ENCODE results near the gene PCSK1. TPM values are rescaled to one million over a fixed set of nuclear protein-coding genes. Genes with fewer than 3 reads are reported as not detected.

PCSK1 gene
- total RNA-seq, 4 donors from 2014 or later = 0.14 to 0.88 TPM; not detected in 2

- Histone ChIP-seq H3K36me3 (no peaks in the 10 kb centered on the region), H3K27ac (no peak overlapping the region), H3K27me3 (no peaks in the 10 kb centered on the region), H3K9me3 (no peaks in the 10 kb centered on the region), H3K4me1 (no peaks in the 10 kb centered on the region), H3K4me3 (no peak overlapping the region)
- TF ChIP-seq POLR2A (IDR thresholded peaks at IDR 0.05) (no peak), CTCF (IDR thresholded peaks at IDR 0.05) (no peak)
- intact Hi-C loops (cut with DNase I; ENCODE audit: low total_unique reads) = no loop called here
- DNase-seq = no peak
Measured at GRCh38 chr5:96474073-96474472, 41.0 kb upstream of the PCSK1 start.

GRCh38 chr5:96473155-96473554 lies 40.1 kb upstream of the PCSK1 start:
- no peaks in the 10 kb centered on the region for H3K4me1 ChIP-seq
- no peaks in the 10 kb centered on the region for H3K36me3 ChIP-seq
- H3K9me3 ChIP-seq = no peaks in the 10 kb centered on the region
- intact Hi-C loops (cut with DNase I; ENCODE audit: low total_unique reads) = no loop called here
- no peak for TF ChIP-seq CTCF (IDR thresholded peaks at IDR 0.05)
- TF ChIP-seq POLR2A (IDR thresholded peaks at IDR 0.05) = no peak
- H3K27me3 ChIP-seq = no peaks in the 10 kb centered on the region
- H3K27ac ChIP-seq = no peak overlapping the region
- H3K4me3 ChIP-seq = no peak overlapping the region
- no peak for DNase-seq

GRCh38 chr5:96470785-96471184 lies 37.7 kb upstream of the PCSK1 start:
- H3K36me3 ChIP-seq = no peaks in the 10 kb centered on the region
- H3K4me1 ChIP-seq = no peaks in the 10 kb centered on the region
- H3K27ac ChIP-seq = no peak overlapping the region
- H3K9me3 ChIP-seq = no peaks in the 10 kb centered on the region
- intact Hi-C loops (cut with DNase I; ENCODE audit: low total_unique reads) = no loop called here
- DNase-seq = no peak
- no peak overlapping the region for H3K4me3 ChIP-seq
- no peaks in the 10 kb centered on the region for H3K27me3 ChIP-seq
- TF ChIP-seq POLR2A (IDR thresholded peaks at IDR 0.05) = no peak
- TF ChIP-seq CTCF (IDR thresholded peaks at IDR 0.05) = no peak

GRCh38 chr5:96468956-96469355 lies 35.9 kb upstream of the PCSK1 start:
- TF ChIP-seq CTCF (IDR thresholded peaks at IDR 0.05) (no peak), POLR2A (IDR thresholded peaks at IDR 0.05) (no peak)
- no peaks in the 10 kb centered on the region for H3K9me3 ChIP-seq
- no peak overlapping the region for H3K27ac ChIP-seq
- no peaks in the 10 kb centered on the region for H3K4me1 ChIP-seq
- H3K36me3 ChIP-seq = no peaks in the 10 kb centered on the region
- intact Hi-C loops (cut with DNase I; ENCODE audit: low total_unique reads) = no loop called here
- no peak for DNase-seq
- H3K4me3 ChIP-seq = no peak overlapping the region
- H3K27me3 ChIP-seq = no peaks in the 10 kb centered on the region

- TF ChIP-seq POLR2A (IDR thresholded peaks at IDR 0.05) (no peak), CTCF (IDR thresholded peaks at IDR 0.05) (no peak)
- Histone ChIP-seq H3K4me3 (no peak overlapping the region), H3K27me3 (no peaks in the 10 kb centered on the region), H3K36me3 (no peaks in the 10 kb centered on the region), H3K4me1 (no peaks in the 10 kb centered on the region), H3K27ac (no peak overlapping the region), H3K9me3 (no peaks in the 10 kb centered on the region)
- intact Hi-C loops (cut with DNase I; ENCODE audit: low total_unique reads) = no loop called here
- no peak for DNase-seq
Measured at GRCh38 chr5:96463091-96463490, 30.0 kb upstream of the PCSK1 start.
